ENCODE results near the gene BLACAT1.

DNA sequence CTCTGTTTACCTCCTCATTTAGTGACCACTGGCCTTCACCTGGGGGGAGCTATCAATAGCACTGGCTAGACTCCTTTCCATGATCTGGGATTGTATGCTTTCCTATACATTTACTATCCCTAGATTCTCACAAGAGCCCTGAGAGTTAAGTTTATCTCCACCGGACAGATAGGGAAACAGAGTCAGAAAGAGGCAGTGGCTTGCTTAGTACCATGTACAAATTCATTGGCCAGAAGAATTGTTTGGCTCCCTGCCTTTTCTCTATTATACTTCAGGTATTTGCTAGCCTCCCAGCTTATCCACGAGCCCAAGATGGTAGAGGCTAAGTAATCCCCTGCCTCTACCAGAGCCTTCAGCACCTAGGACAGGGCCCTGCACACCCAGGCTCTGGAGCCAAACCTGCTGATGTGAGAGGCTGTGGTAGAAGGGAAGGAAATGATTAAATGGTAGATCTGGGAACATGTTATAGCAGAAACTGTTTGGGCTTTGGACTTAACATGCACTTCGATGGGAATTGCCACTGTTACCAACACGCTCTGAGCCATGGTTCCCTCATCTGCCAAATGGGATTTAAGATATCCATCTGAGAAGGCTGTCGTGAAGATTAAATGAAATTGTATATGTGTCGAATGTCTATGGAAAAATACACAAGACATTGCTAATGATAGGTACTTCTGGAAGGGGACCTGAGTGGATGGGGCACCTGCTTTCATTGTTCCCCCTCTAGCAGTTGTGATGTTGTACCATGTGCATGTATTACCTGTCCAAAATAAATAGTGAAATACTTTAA lies 3.1 kb upstream of the BLACAT1 start:
- TF ChIP-seq ZNF274 (IDR thresholded peaks at IDR 0.05; ENCODE audit: borderline replicate concordance, extremely low read depth, low read length) (no peak), SAP30 (IDR thresholded peaks at IDR 0.05; ENCODE audit: insufficient read depth, insufficient replicate concordance, low read length) (peak; percentile 27), POU5F1 (IDR thresholded peaks at IDR 0.05; ENCODE audit: low read depth, low read length) (peak; percentile 38; the same call in 1 of the 2 replicates), CREB1 (IDR thresholded peaks at IDR 0.05) (no peak), POLR2AphosphoS5 (IDR thresholded peaks at IDR 0.05; ENCODE audit: low read depth, low read length) (no peak), CHD1 (IDR thresholded peaks at IDR 0.05; ENCODE audit: low read depth, low read length) (no peak), PHF8 (conservative IDR thresholded peaks at IDR 0.05; ENCODE audit: low read depth, low read length) (no peak)
- TF ChIP-seq, protein P1, sequence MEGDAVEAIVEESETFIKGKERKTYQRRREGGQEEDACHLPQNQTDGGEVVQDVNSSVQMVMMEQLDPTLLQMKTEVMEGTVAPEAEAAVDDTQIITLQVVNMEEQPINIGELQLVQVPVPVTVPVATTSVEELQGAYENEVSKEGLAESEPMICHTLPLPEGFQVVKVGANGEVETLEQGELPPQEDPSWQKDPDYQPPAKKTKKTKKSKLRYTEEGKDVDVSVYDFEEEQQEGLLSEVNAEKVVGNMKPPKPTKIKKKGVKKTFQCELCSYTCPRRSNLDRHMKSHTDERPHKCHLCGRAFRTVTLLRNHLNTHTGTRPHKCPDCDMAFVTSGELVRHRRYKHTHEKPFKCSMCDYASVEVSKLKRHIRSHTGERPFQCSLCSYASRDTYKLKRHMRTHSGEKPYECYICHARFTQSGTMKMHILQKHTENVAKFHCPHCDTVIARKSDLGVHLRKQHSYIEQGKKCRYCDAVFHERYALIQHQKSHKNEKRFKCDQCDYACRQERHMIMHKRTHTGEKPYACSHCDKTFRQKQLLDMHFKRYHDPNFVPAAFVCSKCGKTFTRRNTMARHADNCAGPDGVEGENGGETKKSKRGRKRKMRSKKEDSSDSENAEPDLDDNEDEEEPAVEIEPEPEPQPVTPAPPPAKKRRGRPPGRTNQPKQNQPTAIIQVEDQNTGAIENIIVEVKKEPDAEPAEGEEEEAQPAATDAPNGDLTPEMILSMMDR (IDR thresholded peaks at IDR 0.05; ENCODE audit: control extremely low read depth in 1 of 3, insufficient read depth in 1 of 3, low read depth in 1 of 3, low read length in 3 of 3) = no peak
- TF ChIP-seq, protein P2, sequence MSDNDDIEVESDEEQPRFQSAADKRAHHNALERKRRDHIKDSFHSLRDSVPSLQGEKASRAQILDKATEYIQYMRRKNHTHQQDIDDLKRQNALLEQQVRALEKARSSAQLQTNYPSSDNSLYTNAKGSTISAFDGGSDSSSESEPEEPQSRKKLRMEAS (IDR thresholded peaks at IDR 0.05) = peak; percentile 26; the same call in 1 of the 2 replicates
- TF ChIP-seq, protein P3, sequence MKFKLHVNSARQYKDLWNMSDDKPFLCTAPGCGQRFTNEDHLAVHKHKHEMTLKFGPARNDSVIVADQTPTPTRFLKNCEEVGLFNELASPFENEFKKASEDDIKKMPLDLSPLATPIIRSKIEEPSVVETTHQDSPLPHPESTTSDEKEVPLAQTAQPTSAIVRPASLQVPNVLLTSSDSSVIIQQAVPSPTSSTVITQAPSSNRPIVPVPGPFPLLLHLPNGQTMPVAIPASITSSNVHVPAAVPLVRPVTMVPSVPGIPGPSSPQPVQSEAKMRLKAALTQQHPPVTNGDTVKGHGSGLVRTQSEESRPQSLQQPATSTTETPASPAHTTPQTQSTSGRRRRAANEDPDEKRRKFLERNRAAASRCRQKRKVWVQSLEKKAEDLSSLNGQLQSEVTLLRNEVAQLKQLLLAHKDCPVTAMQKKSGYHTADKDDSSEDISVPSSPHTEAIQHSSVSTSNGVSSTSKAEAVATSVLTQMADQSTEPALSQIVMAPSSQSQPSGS (IDR thresholded peaks at IDR 0.05; ENCODE audit: low read length) = no peak
